IPS DF 6.9 (cell line): ENCODE measurements around the gene PRH1.

Experiments
- DNase-seq: peaks from one replicate; pipeline ENCODE4 v3.0.0-alpha.2; 2013; ENCODE audit warnings: low read depth, low spot score
- H3K27ac ChIP-seq: one replicate; pipeline ENCODE4 v1.5.1; 2013; ENCODE audit warnings: low read length, control low read depth
- H3K27me3 ChIP-seq: 2 replicates; pipeline ENCODE4 v1.6.1; 2013; ENCODE audit warnings: mild to moderate bottlenecking, low read length; ENCODE audit not compliant: control insufficient read depth, insufficient read depth
- H3K36me3 ChIP-seq: 2 replicates; pipeline ENCODE4 v1.6.1; 2013; ENCODE audit warnings: low read length; ENCODE audit not compliant: control insufficient read depth, insufficient read depth
- H3K4me1 ChIP-seq: 2 replicates; pipeline ENCODE4 v1.6.1; 2013; ENCODE audit warnings: low read length; ENCODE audit not compliant: control insufficient read depth, insufficient read depth
- H3K4me3 ChIP-seq: 2 replicates; pipeline ENCODE4 v1.5.1; 2013; ENCODE audit warnings: mild to moderate bottlenecking, low read length
- H3K9me3 ChIP-seq: 2 replicates; pipeline ENCODE4 v1.6.1; 2013; ENCODE audit warnings: low read length, inconsistent platforms; ENCODE audit not compliant: control insufficient read depth, insufficient read depth
- whole genome bisulfite sequencing: extraction: QIAGEN DNeasy Blood & Tissue Kit; methylation state at CpG from one replicate; pipeline ENCODE4 v1.1.7; 2013; ENCODE audit warnings: mixed read lengths, missing lambda C conversion rate; ENCODE audit not compliant: insufficient read length, insufficient coverage; 5-methylcytosine and 5-hydroxymethylcytosine counted together

The PRH1 gene

GRCh38 chr12:10884086-10884725 lies at the start of gene PRH1:
Gene PRH1 (minus strand): TSS chr12:10884255. CDS start chr12:10884217, 38 bp downstream.
- Histone ChIP-seq H3K27me3 (no peaks in the 10 kb centered on the region), H3K27ac (no peak within 1 kb of the TSS), H3K9me3 (no peaks in the 10 kb centered on the region), H3K36me3 (no peaks in the 10 kb centered on the region), H3K4me3 (no peak within 1 kb of the TSS), H3K4me1 (no peaks in the 10 kb centered on the region)
- no CpG with 5 or more reads among the region's 6 CpGs for WGBS
- DNase-seq = no peak

DNA sequence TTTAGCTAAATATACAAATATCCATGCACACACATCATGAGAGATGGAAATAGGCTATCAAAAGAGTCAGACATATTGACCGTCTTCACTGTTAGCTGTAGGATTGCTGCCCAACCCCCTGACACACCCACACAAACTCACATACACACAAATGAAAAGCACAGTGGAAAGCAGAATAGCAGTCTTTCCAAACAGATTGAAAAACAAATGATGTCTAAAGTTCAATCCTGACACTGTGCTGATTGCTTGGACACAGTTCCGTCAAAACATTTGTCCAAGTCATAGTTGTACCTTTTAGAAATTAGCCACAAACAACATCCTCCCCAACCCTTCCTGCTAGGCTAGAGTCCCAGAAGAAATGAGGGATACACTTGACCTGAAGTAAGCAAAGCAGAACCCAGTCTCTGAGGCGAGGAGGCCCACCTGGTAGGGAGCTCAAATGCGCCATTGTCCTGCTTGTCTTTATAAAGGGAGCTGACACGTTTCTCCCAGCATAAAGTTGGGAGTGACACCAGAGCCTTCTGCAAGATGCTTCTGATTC lies 44.8 kb upstream of the PRH1 start, which contains the start of gene PRH2:
Gene PRH2, plus strand, starts transcription at position 491 of the 541 bp plus-strand sequence. Its CDS starts 38 bp downstream, at position 529.
- Histone ChIP-seq H3K9me3 (no peaks in the 10 kb centered on the region), H3K27ac (no peak within 1 kb of the TSS), H3K4me1 (no peaks in the 10 kb centered on the region), H3K4me3 (no peak within 1 kb of the TSS), H3K36me3 (no peaks in the 10 kb centered on the region), H3K27me3 (no peaks in the 10 kb centered on the region)
- no peak for DNase-seq
- WGBS = no CpG with 5 or more reads among the region's 5 CpGs

- Histone ChIP-seq H3K36me3 (no peaks in the 10 kb centered on the region), H3K9me3 (no peaks in the 10 kb centered on the region), H3K4me1 (no peaks in the 10 kb centered on the region), H3K27ac (no peak overlapping the region), H3K27me3 (no peaks in the 10 kb centered on the region), H3K4me3 (no peak overlapping the region)
- no peak for DNase-seq
- WGBS = no CpG with 5 or more reads among the region's 5 CpGs
These were observed 42.2 kb upstream of the PRH1 start for GRCh38 chr12:10926269-10926668.

DNA sequence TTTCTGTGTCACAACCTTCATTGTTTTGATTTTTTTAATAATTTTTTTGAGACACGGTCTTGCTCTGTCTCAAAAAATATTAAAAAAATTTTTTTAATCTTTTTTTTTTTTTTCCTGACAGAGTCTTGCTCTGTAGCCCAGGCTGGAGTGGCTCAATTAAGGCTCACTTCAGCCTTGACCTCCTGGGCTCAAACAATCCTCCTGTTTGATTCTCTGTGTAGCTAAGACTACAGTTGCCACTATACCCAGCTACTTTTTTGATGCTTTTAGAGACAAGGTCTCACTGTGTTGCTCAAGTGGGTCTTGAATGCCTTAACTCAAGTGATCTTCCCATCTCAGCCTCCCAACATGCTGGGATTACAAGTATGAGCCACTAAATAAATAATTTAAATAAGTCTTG lies 35.8 kb upstream of the PRH1 start:
- Histone ChIP-seq H3K27ac (no peak overlapping the region), H3K9me3 (no peaks in the 10 kb centered on the region), H3K4me3 (no peak overlapping the region), H3K4me1 (no peaks in the 10 kb centered on the region), H3K27me3 (no peaks in the 10 kb centered on the region), H3K36me3 (no peaks in the 10 kb centered on the region)
- WGBS = no CpG with 5 or more reads among the region's 1 CpG
- DNase-seq = no peak

GRCh38 chr12:10910380-10910779 lies 26.3 kb upstream of the PRH1 start:
- Histone ChIP-seq H3K36me3 (no peaks in the 10 kb centered on the region), H3K4me1 (no peaks in the 10 kb centered on the region), H3K27me3 (no peaks in the 10 kb centered on the region), H3K4me3 (no peak overlapping the region), H3K9me3 (no peaks in the 10 kb centered on the region), H3K27ac (no peak overlapping the region)
- WGBS = no CpG with 5 or more reads among the region's 8 CpGs
- DNase-seq = no peak

DNA sequence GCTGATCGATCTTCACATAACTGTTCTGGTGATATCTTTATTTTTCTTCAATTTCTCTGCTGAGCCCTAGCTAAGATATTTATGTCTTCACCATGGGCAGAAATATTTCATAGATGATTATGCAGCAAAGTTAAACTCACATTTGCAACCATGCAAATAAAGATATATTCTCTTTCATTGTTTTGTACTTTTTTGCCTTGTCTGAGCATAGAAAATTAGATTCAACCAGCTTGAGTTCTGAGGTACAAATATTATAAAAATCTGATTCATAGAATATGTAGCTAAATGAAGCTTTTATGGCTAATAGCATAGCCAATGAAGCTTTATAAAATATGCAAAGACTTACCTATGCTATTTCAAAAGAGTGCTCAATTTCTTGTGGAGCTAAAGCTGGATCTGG lies 25.4 kb upstream of the PRH1 start, which contains the start of gene TAS2R13:
Gene TAS2R13, minus strand, starts transcription at position 101 of the 400 bp plus-strand sequence. CDS start 264 bp downstream, outside the sequence.
- no peak within 1 kb of the TSS for H3K4me3 ChIP-seq
- H3K9me3 ChIP-seq = no peaks in the 10 kb centered on the region
- H3K27ac ChIP-seq = no peak within 1 kb of the TSS
- no peaks in the 10 kb centered on the region for H3K4me1 ChIP-seq
- DNase-seq = no peak
- no peaks in the 10 kb centered on the region for H3K36me3 ChIP-seq
- no CpG with 5 or more reads among the region's 1 CpG for WGBS
- no peaks in the 10 kb centered on the region for H3K27me3 ChIP-seq

GRCh38 chr12:10904686-10905085 lies 20.6 kb upstream of the PRH1 start:
- WGBS = no CpG with 5 or more reads among the region's 4 CpGs

DNA sequence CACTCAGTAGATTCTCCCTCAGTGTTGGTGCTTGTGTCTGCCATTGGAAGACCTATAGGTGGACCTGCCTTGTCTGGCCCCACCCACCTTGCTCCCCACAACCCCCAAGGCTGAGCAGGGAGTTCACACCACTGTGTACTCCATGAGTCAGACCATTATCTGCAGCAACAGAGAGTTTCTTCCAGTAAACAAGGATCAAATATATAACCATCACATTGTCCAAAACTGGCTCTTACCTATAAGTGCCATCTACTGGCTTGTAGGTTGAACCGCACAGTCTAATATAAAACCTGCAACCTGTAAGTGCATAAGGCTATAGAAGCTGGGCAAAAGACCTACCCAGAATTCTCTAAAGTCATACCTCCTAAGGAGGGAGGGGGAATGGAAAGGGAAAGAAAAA lies 17.4 kb upstream of the PRH1 start:
- Histone ChIP-seq H3K27ac (no peak overlapping the region), H3K4me1 (no peaks in the 10 kb centered on the region), H3K27me3 (no peaks in the 10 kb centered on the region), H3K4me3 (no peak overlapping the region), H3K36me3 (no peaks in the 10 kb centered on the region), H3K9me3 (no peaks in the 10 kb centered on the region)
- no CpG with 5 or more reads among the region's 1 CpG for WGBS
- no peak for DNase-seq

More at GRCh38 chr12:10904686-10905085, 20.6 kb upstream of the PRH1 start:
- DNase-seq = no peak
- Histone ChIP-seq H3K4me3 (no peak overlapping the region), H3K9me3 (no peaks in the 10 kb centered on the region), H3K27ac (no peak overlapping the region), H3K36me3 (no peaks in the 10 kb centered on the region), H3K27me3 (no peaks in the 10 kb centered on the region), H3K4me1 (no peaks in the 10 kb centered on the region)

DNA sequence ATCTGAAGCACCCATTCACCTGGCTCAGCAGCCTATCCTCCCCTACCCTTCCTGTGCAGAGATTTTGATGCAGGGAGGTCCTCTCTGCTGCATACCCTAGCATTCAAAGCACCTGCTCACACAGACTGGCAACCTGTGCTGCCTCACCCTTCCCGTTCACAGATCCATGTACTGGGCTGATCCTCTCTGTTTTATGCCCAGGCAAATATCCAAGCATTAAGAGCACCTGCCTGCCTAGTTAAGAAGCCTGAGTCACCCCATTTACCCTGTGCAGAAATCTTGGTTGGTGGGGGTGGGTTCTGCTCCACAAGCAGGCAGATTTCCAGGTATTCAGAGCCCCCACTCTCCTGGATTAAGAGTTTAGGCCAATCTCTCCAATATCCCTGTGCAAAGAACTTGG lies 16.9 kb upstream of the PRH1 start:
- no peaks in the 10 kb centered on the region for H3K4me1 ChIP-seq
- H3K27me3 ChIP-seq = no peaks in the 10 kb centered on the region
- H3K36me3 ChIP-seq = no peaks in the 10 kb centered on the region
- no peak overlapping the region for H3K4me3 ChIP-seq
- WGBS = no CpG with 5 or more reads among the region's 1 CpG
- DNase-seq = no peak
- no peak overlapping the region for H3K27ac ChIP-seq
- H3K9me3 ChIP-seq = no peaks in the 10 kb centered on the region

DNA sequence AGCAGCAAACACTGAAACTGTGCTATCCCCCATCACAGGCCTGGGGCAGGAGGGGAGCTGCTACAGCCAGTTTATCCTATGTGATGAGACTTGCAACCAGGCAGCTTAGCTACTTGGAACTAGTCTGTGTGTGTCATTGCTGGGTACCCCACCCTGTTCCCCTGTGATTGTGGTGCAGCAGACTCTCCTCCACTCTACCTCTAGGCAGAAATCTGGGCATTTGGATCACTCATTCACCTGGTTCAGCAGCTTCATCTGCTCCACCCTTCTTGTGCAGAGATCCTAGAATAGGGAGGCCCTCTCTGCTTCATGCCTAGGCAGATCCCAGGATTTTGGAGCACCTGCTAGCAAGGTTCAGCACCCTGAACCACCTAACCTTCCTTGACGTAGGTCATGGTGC lies 16.5 kb upstream of the PRH1 start:
- H3K36me3 ChIP-seq = no peaks in the 10 kb centered on the region
- H3K27ac ChIP-seq = no peak overlapping the region
- H3K27me3 ChIP-seq = no peaks in the 10 kb centered on the region
- no peak for DNase-seq
- WGBS = no CpG with 5 or more reads among the region's 1 CpG
- H3K4me3 ChIP-seq = no peak overlapping the region
- H3K4me1 ChIP-seq = no peaks in the 10 kb centered on the region
- no peaks in the 10 kb centered on the region for H3K9me3 ChIP-seq

DNA sequence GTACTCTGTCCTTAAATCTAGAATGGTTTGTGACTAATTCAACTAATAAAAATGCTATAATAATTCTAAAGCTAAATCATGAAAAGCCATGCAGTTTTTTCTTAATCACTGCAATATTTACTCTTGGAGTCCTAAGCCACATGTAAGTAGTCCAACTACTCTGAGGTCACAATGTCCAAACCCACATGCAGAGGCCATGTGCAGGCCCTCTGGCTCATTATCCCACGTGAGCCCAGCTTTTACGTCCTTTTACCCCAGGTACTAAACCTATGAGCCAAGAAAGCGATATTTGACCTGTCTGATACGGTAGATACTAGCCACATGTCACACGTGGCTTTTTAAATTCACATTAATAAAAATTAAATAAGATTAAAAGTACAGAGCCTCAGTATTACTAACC lies 12.8 kb upstream of the PRH1 start:
- no peaks in the 10 kb centered on the region for H3K9me3 ChIP-seq
- H3K4me3 ChIP-seq = no peak overlapping the region
- no peak overlapping the region for H3K27ac ChIP-seq
- no peaks in the 10 kb centered on the region for H3K4me1 ChIP-seq
- no CpG with 5 or more reads among the region's 5 CpGs for WGBS
- no peaks in the 10 kb centered on the region for H3K36me3 ChIP-seq
- no peaks in the 10 kb centered on the region for H3K27me3 ChIP-seq
- DNase-seq = no peak
